Right atrium auricular region (tissue), 2 donors: ENCODE measurements around the gene RNF220. TPM values are rescaled to one million over a fixed set of nuclear protein-coding genes. Genes with fewer than 3 reads are reported as not detected.
"Not testable (repeated sequence)": the region's sequence is repeated elsewhere in the genome, so short reads cannot be mapped to it uniquely, and the experiment has no call there.

Experiments
- DNase-seq: peaks from one replicate; pipeline ENCODE4 v3.0.0-alpha.2; 2019; ENCODE audit warnings: low spot score
- H3K27ac ChIP-seq, 2 donors: fragments of 200-600 bp; sonication (generic); 1 replicate in 1 of 2; 2 replicates in 1 of 2; pipeline ENCODE4 v1.5.1; 2016 to 2019
- H3K27me3 ChIP-seq, 2 donors: fragments of 200-600 bp; sonication (generic); one replicate each; pipeline versions ENCODE4 v1.5.1 to v1.6.0; 2017 to 2019
- H3K36me3 ChIP-seq: fragments of 200-600 bp; sonication (generic); one replicate; pipeline ENCODE4 v1.5.1; 2016
- H3K4me1 ChIP-seq, 2 donors: fragments of 200-600 bp; sonication (generic); one replicate each; pipeline versions ENCODE4 v1.5.1 to v1.6.0; 2017 to 2019
- H3K4me3 ChIP-seq, 2 donors: fragments of 200-600 bp; sonication (generic); 1 replicate in 1 of 2; 2 replicates in 1 of 2; pipeline ENCODE4 v1.5.1; 2017 to 2019; ENCODE audit warnings: mild to moderate bottlenecking in 1 of 2, moderate library complexity in 1 of 2
- H3K9me3 ChIP-seq, 2 donors: fragments of 200-600 bp; sonication (generic); one replicate each; pipeline ENCODE4 v1.5.1; 2019
- CTCF ChIP-seq, 2 donors: fragments of 200-600 bp; sonication (generic); IDR thresholded peaks; one replicate each; pipeline ENCODE4 v1.5.1; 2019; ENCODE audit warnings: antibody characterized with exemption in 2 of 2
- microRNA-seq, 2 donors: library from miRNA; unstranded; fragments of <30 nt; microRNA quantifications; one replicate each; pipeline ENCODE4, GENCODE V29; 2016 to 2017; ENCODE audit warnings: borderline number of aligned reads in 2 of 2, borderline replicate concordance in 1 of 2
- total RNA-seq, 2 donors: library from RNA; depleted of rRNA; stranded (reverse); fragments of >200 nt; gene quantifications; one replicate each; pipeline ENCODE4 v1.1.0, GENCODE V29; 2016

RNF220 gene
- total RNA-seq, 2 donors from 2014 or later: 76.1 to 91.6 TPM

GRCh38 chr1:44696101-44696500 lies 291.0 kb downstream of the RNF220 start:
- no peaks in the 10 kb centered on the region for H3K4me1 ChIP-seq
- no peaks in the 10 kb centered on the region for H3K9me3 ChIP-seq
- no peak overlapping the region for H3K4me3 ChIP-seq
- TF ChIP-seq CTCF (IDR thresholded peaks at IDR 0.05): no peak
- no peaks in the 10 kb centered on the region for H3K27me3 ChIP-seq
- no peak for DNase-seq
- no peaks in the 10 kb centered on the region for H3K36me3 ChIP-seq
- H3K27ac ChIP-seq: no peak overlapping the region

DNA sequence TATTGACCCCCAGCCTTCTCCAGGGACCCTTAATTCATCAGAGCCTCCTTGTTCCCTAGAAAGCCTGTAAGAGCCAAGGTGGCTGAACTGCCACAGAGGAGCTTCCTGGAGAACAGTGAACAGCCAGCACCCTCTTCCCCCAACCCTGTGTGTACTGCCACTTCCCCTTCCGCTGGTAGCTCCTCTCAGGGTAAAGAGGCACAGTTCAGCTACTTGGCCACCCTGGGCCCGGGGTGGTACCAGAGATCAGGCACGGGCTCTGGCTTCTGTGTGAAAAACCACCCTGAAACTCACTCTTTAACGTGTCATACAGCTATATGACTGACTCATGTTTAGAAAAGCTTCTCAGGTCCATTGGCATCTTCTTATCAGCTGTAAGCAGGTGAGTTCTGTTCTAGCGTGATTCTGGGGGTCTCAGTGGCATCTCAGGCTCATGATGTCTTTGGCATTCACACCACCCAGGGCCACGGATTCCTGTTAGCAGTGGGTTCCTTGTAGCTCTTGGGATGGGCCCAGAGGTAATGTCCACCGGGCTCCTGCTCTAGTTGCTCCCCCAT lies 291.8 kb downstream of the RNF220 start:
- Histone ChIP-seq H3K27me3 (no peaks in the 10 kb centered on the region), H3K9me3 (no peaks in the 10 kb centered on the region), H3K4me1 (no peaks in the 10 kb centered on the region), H3K36me3 (no peaks in the 10 kb centered on the region), H3K27ac (no peak overlapping the region), H3K4me3 (no peak overlapping the region)
- no peak for DNase-seq
- TF ChIP-seq CTCF (IDR thresholded peaks at IDR 0.05): no peak

DNA sequence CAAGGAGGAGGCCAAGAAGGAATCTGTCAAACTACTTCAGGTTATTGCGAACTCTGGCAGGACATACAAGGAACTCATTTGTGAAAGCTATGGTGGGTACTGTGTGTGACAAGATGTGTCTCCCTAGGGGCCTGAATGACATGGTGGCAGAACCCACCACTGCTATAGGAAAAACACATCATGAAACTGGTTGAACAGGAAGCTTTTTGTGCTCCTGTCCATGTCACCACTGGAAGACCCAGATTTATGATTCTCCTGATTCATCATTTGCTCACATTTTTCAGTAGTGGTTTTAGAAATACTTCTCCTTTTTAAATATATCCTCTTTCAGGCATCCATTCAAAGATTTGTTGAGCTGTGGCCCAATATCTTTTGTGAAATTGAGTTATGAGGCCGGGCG lies 293.1 kb downstream of the RNF220 start:
- Histone ChIP-seq H3K27me3 (no peaks in the 10 kb centered on the region), H3K9me3 (no peaks in the 10 kb centered on the region)
- no peak for TF ChIP-seq CTCF (IDR thresholded peaks at IDR 0.05)

DNA sequence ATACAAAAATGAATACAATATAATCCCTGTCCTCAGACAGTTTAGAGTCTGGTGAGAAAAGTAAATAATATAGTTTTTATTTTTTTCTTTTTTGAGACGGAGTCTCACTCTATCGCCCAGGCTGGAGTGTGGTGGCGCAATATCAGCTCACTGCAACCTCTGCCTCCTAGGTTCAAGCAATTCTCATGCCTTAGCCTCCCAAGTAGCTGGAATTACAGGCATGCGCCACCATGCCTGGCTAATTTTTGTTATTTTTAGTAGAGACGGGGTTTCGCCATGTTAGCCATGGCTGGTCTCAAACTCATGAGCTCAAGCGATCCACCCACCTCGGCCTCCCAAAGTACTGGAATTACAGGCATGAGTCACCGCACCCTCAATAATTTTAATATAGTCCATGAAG lies 294.3 kb downstream of the RNF220 start:
- not testable (repeated sequence) for DNase-seq, H3K4me3 ChIP-seq, H3K36me3 ChIP-seq, H3K27me3 ChIP-seq, H3K4me1 ChIP-seq, H3K27ac ChIP-seq, H3K9me3 ChIP-seq

More for the DNA sequence above, 293.1 kb downstream of the RNF220 start:
- no peaks in the 10 kb centered on the region for H3K4me1 ChIP-seq
- no peaks in the 10 kb centered on the region for H3K36me3 ChIP-seq
- no peak overlapping the region for H3K4me3 ChIP-seq
- no peak for DNase-seq
- H3K27ac ChIP-seq: no peak overlapping the region

DNA sequence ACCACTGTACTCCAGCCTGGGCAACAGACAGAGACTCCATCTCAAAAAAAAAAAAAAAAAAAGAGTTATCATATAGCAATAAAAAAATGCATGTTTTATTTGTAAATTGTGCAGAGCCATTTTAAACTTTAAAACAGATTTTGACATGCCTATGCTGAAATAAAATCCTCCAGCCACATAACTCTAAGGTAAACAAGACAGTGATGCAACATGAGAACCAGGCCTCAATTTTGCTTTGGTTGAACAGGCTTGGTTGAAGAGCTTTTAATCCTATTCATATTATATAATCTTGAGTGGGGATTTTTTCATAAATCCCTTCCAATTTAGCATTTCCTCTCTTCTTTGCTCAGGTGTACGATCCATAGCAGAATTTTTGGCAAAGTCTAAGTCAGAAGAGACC lies 295.5 kb downstream of the RNF220 start:
- no peaks in the 10 kb centered on the region for H3K36me3 ChIP-seq
- no peaks in the 10 kb centered on the region for H3K27me3 ChIP-seq
- no peaks in the 10 kb centered on the region for H3K9me3 ChIP-seq
- H3K27ac ChIP-seq: no peak overlapping the region
- no peak for TF ChIP-seq CTCF (IDR thresholded peaks at IDR 0.05)
- DNase-seq: no peak
- H3K4me1 ChIP-seq: no peaks in the 10 kb centered on the region
- no peak overlapping the region for H3K4me3 ChIP-seq

GRCh38 chr1:44701141-44701573 lies 296.1 kb downstream of the RNF220 start:
- Histone ChIP-seq H3K4me3 (no peak overlapping the region), H3K36me3 (no peaks in the 10 kb centered on the region), H3K4me1 (no peaks in the 10 kb centered on the region), H3K27ac (no peak overlapping the region), H3K27me3 (no peaks in the 10 kb centered on the region), H3K9me3 (no peaks in the 10 kb centered on the region)
- TF ChIP-seq CTCF (IDR thresholded peaks at IDR 0.05): no peak
- DNase-seq: no peak

Small RNA genes within 50 kb of the gene (microRNA-seq; reads per million reads assigned to microRNA genes)
- gene MIR5584: 0 reads per million in 2 donors

Other genes starting within 250 kb of the RNF220 start
- gene DMAP1, start 191.8 kb upstream of the RNF220 start, total RNA-seq: 10 to 100 TPM; 23.0 to 32.1 TPM
- 10 to 100 TPM; 38.0 to 40.4 TPM for gene ERI3, start 50.0 kb upstream of the RNF220 start, total RNA-seq